Chondrocyte (in vitro differentiated cells): Measurements from ENCODE around the gene IBA57. TPM values are rescaled to one million over a fixed set of nuclear protein-coding genes. Genes with fewer than 3 reads are reported as not detected.

Experiments used
- DNase-seq: peaks from one replicate; pipeline ENCODE4 v3.0.0; 2021; ENCODE audit warnings: mixed read lengths, low spot score
- H3K27ac Mint-ChIP-seq: one replicate; pipeline ENCODE4 v1.8.0; 2021; ENCODE audit warnings: mild to moderate bottlenecking, moderate library complexity, mixed read lengths; ENCODE audit not compliant: unreplicated experiment
- H3K27me3 Mint-ChIP-seq: 2 replicates; pipeline ENCODE4 v1.8.0; 2021; ENCODE audit warnings: low read depth, mixed read lengths
- H3K36me3 Mint-ChIP-seq: 2 replicates; pipeline ENCODE4 v1.8.0; 2021; ENCODE audit warnings: low read depth, mixed read lengths
- H3K4me1 Mint-ChIP-seq: 2 replicates; pipeline ENCODE4 v1.8.0; 2021; ENCODE audit warnings: low read depth, mild to moderate bottlenecking, mixed read lengths
- H3K4me3 Mint-ChIP-seq: one replicate; pipeline ENCODE4 v1.8.0; 2021; ENCODE audit warnings: mild to moderate bottlenecking, moderate library complexity, mixed read lengths; ENCODE audit not compliant: unreplicated experiment
- H3K9me3 Mint-ChIP-seq: 2 replicates; pipeline ENCODE4 v1.8.0; 2021; ENCODE audit warnings: low read depth, mixed read lengths
- long read RNA-seq: library from polyadenylated mRNA; stranded (forward); transcript quantifications from one replicate; pipeline ENCODE4 v2.0.0, GENCODE V29; 2021
- total RNA-seq: library from RNA; stranded (reverse); gene quantifications from 3 replicates; pipeline ENCODE4 v1.2.1, GENCODE V29; 2021
- TF ChIP-seq, protein P1 (sequence below): fragments of 200-600 bp; sonication (generic); IDR thresholded peaks from 2 replicates; pipeline ENCODE4 v1.5.0; 2021; ENCODE audit warnings: antibody characterized with exemption, mild to moderate bottlenecking, moderate library complexity

IBA57 gene
- 5.2 to 7.7 TPM (median 5.9 TPM) in 3 replicates for total RNA-seq
- long read RNA-seq, full-length matches to known transcripts, result 6 of 6 reads
- long read RNA-seq, partial matches to known transcripts, result 0 of 6 reads
- long read RNA-seq, other reads (novel, unspliced or antisense), result 0 of 6 reads

DNA sequence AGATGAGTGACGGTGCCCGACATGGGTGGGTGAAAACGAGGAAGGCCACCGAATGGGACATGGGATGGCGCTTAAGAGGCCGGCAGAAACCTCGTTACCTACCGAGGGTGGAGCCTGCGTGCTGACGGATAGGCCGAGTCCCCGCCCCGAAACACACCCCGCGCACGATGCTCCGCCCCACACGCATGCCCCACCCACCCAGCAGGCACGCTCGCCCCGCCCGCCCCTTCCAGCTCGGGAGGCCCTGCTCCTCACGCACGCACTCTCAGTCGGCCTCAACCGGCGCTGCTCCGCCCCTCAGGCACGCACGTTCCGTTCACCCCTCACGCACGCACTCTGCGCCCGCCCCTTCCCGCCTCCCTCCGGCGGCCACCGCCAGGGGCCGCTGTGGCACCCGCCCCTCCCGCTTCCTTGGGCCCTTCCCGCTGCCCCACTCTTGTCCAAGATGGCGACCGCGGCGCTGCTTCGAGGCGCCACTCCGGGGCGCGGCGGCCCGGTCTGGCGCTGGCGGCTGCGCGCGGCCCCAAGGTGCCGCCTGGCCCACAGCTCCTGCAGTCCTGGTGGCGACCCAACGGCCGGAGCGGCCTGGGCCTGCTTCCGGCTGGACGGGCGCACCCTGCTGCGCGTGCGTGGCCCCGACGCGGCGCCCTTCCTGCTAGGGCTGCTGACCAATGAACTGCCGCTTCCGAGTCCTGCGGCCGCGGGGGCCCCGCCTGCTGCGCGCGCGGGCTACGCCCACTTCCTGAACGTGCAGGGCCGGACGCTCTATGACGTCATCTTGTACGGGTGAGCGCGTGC, at the start of gene IBA57:
Gene IBA57, plus strand, starts transcription at position 433 of the 798 bp plus-strand sequence. Its CDS starts 13 bp downstream, at position 446.
- Mint-ChIP-seq H3K4me1 (peaks cover 27% of the 10 kb centered on the region), H3K36me3 (no peaks in the 10 kb centered on the region), H3K27me3 (no peaks in the 10 kb centered on the region), H3K27ac (peak within 1 kb of the TSS; percentile 99), H3K4me3 (peak within 1 kb of the TSS; percentile 91), H3K9me3 (no peaks in the 10 kb centered on the region)
- TF ChIP-seq, protein P1, sequence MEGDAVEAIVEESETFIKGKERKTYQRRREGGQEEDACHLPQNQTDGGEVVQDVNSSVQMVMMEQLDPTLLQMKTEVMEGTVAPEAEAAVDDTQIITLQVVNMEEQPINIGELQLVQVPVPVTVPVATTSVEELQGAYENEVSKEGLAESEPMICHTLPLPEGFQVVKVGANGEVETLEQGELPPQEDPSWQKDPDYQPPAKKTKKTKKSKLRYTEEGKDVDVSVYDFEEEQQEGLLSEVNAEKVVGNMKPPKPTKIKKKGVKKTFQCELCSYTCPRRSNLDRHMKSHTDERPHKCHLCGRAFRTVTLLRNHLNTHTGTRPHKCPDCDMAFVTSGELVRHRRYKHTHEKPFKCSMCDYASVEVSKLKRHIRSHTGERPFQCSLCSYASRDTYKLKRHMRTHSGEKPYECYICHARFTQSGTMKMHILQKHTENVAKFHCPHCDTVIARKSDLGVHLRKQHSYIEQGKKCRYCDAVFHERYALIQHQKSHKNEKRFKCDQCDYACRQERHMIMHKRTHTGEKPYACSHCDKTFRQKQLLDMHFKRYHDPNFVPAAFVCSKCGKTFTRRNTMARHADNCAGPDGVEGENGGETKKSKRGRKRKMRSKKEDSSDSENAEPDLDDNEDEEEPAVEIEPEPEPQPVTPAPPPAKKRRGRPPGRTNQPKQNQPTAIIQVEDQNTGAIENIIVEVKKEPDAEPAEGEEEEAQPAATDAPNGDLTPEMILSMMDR, result peak; percentile 89
- peak; percentile 100 for DNase-seq

DNA sequence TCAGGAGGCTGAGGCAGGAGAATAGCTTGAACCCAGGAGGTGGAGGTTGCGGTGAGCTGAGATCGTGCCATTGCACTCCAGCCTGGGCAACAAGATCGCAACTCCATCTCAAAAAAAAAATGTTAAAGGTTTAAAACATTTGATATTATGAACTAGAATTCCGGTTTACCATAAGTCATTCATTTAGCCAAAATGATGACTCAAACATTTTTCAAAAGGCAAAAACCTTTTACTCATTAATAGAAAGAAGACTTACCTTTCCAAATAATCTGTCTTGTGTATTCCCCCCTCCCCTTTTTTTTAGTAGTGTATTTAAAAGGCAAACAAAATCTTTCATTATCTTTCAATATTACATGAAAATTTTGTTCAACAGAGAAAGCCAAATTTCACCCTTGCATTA, 48.3 kb upstream of the IBA57 start:
- H3K27ac Mint-ChIP-seq, result no peak overlapping the region
- H3K36me3 Mint-ChIP-seq, result no peaks in the 10 kb centered on the region
- H3K9me3 Mint-ChIP-seq, result peaks cover 5% of the 10 kb centered on the region
- peaks cover 2% of the 10 kb centered on the region for H3K27me3 Mint-ChIP-seq
- TF ChIP-seq, protein P1, result no peak
- no peak overlapping the region for H3K4me3 Mint-ChIP-seq
- peaks cover 12% of the 10 kb centered on the region for H3K4me1 Mint-ChIP-seq
- DNase-seq, result no peak

DNA sequence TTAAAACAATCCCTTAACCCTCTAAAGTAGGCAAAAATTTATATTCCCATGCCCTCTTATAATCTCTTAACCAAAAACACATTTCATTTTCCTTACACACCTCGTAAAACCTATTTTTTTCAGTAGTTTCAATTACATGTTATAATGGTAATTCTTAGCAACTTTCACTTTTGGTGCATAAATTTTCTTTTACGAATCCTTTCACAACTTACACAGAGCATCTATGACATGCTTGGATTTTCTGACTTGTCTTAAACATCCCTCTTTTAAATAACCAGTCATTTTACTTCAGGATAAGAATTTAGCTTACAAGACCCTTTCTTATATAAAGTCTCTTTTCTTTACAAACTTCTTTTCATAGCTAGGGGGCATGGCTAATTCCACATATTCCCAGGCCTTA, 47.6 kb upstream of the IBA57 start:
- DNase-seq, result no peak
- H3K9me3 Mint-ChIP-seq, result peaks cover 5% of the 10 kb centered on the region
- H3K36me3 Mint-ChIP-seq, result no peaks in the 10 kb centered on the region
- H3K4me1 Mint-ChIP-seq, result peaks cover 12% of the 10 kb centered on the region
- H3K27me3 Mint-ChIP-seq, result peaks cover 6% of the 10 kb centered on the region
- TF ChIP-seq, protein P1, result no peak
- H3K27ac Mint-ChIP-seq, result no peak overlapping the region
- no peak overlapping the region for H3K4me3 Mint-ChIP-seq

DNA sequence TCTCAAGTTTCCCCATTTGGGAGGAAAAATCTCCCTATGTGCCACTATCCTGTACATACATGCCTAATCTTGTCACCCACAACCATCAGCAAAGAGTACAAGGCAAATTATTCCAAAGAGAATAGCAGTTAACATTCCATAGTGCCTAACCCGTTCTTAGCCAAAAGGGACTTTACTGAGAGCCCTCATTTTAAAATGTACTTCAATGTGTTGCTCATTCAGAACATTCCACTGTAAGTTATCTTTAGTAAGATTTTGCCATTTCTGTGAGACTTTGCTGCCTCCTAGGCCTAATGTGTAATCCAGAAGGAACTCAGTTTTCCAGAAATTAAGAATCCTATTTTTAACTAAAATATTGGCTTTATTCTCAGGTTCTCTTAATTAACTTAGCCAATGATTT, 45.3 kb upstream of the IBA57 start:
- Mint-ChIP-seq H3K27me3 (peaks cover 11% of the 10 kb centered on the region), H3K36me3 (no peaks in the 10 kb centered on the region), H3K4me1 (peaks cover 12% of the 10 kb centered on the region), H3K4me3 (no peak overlapping the region), H3K27ac (peak overlapping the region; percentile 39), H3K9me3 (peaks cover 5% of the 10 kb centered on the region)
- TF ChIP-seq, protein P1, result peak; percentile 34
- DNase-seq, result no peak

DNA sequence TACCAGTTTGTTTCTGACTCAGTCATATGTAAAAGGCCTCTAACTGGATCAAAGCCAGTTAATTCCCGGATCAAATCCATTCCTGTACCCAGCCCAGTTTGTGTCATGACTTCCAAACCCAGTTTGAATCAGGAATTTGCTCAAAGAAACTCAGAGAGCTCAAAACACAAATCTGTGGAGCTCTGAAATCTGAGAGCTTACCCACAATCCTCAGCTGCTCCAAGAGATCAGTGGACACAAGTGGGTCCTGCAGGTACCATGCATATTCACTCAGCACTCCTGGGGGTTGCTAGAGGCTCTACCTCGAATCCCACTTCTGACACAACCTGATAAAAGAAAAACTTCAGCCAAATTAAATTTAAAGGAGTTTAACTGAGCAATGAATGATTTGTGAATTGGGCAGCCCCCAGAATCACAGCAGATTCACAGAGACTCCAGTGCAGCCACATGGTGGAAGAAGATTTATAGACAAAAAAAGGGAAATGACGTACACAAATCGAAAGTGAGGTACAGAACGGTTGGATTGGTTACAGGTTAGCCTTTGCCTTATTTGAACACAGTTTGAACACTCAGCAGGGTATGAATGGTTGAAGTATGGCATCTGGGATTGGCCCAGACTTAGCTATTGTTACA, 44.6 kb upstream of the IBA57 start:
- Mint-ChIP-seq H3K9me3 (peaks cover 5% of the 10 kb centered on the region), H3K36me3 (no peaks in the 10 kb centered on the region), H3K4me3 (no peak overlapping the region), H3K4me1 (peaks cover 12% of the 10 kb centered on the region), H3K27me3 (peaks cover 11% of the 10 kb centered on the region), H3K27ac (no peak overlapping the region)
- DNase-seq, result no peak
- TF ChIP-seq, protein P1, result no peak
